IMR-90 (cell line): ENCODE data around the gene ASMTL. TPM values are rescaled to one million over a fixed set of nuclear protein-coding genes. Genes with fewer than 3 reads are reported as not detected.
A peak's percentile ranks its signal among the peaks of the same experiment; 100 is the strongest.

Source experiments
- ATAC-seq: fragments of 200-7000 bp; cut with Tn5 transposase; 2 replicates; pipeline ENCODE4 v1.9.1; 2020; ENCODE audit warnings: low read depth, mild to moderate bottlenecking, moderate library complexity
- BruUV-seq: library from RNA; stranded (reverse); fragments of 400-500 nt; replicated peaks from 2 replicates; lab custom pipeline; 2021; lab: Mats Ljungman, UMichigan
- CTCF ChIA-PET: fragments of 300-600 bp; formaldehyde crosslinking; extraction: SDS; loops from one replicate; lab custom pipeline; 2021; ENCODE audit warnings: antibody characterized with exemption; lab: Yijun Ruan, JAX
- POLR2A ChIA-PET: fragments of 300-600 bp; sonication (Branson Sonifier 250); formaldehyde crosslinking; loops from one replicate; lab custom pipeline; 2022; ENCODE audit warnings: antibody characterized with exemption; ENCODE audit not compliant: unreplicated experiment; lab: Charles Lee
- DNase-seq: peaks from one replicate; pipeline ENCODE4 v3.0.0; 2013
- H2AFZ ChIP-seq: replicated peaks from 2 replicates; pipeline ENCODE3; 2013; ENCODE audit warnings: low read length, mild to moderate bottlenecking; ENCODE audit not compliant: poor library complexity
- H2AK5ac ChIP-seq: 2 replicates; pipeline ENCODE4 v1.6.1; 2013; ENCODE audit warnings: low read depth, low read length, inconsistent platforms
- H2AK9ac ChIP-seq: replicated peaks from 2 replicates; pipeline ENCODE3; 2013; ENCODE audit warnings: mild to moderate bottlenecking, low read depth, low read length, moderate library complexity; ENCODE audit not compliant: poor library complexity
- H2BK120ac ChIP-seq: 2 replicates; pipeline ENCODE4 v1.6.1; 2013; ENCODE audit warnings: low read depth, low read length, inconsistent platforms
- H2BK15ac ChIP-seq: 3 replicates; pipeline ENCODE4 v1.6.1; 2013; ENCODE audit warnings: low read depth, low read length, inconsistent platforms
- H2BK20ac ChIP-seq: 2 replicates; pipeline ENCODE4 v1.6.1; 2013; ENCODE audit warnings: low read depth, mild to moderate bottlenecking, inconsistent platforms, low read length, moderate library complexity
- H2BK5ac ChIP-seq: 2 replicates; pipeline ENCODE4 v1.6.1; 2013; ENCODE audit warnings: mild to moderate bottlenecking, low read depth, low read length, inconsistent platforms; ENCODE audit not compliant: poor library complexity, severe bottlenecking
- H3K14ac ChIP-seq: replicated peaks from 2 replicates; pipeline ENCODE4 v1.6.1; 2013; ENCODE audit warnings: low read depth, low read length, inconsistent platforms
- H3K18ac ChIP-seq: 2 replicates; pipeline ENCODE4 v1.6.1; 2013; ENCODE audit warnings: low read depth, low read length, control low read depth
- H3K23ac ChIP-seq: 2 replicates; pipeline ENCODE4 v1.6.1; 2013; ENCODE audit warnings: low read depth, low read length, inconsistent platforms
- H3K27ac ChIP-seq: 2 replicates; pipeline ENCODE4 v1.5.1; 2013; ENCODE audit warnings: mild to moderate bottlenecking, control low read depth, low read length; ENCODE audit not compliant: insufficient read depth
- H3K27me3 ChIP-seq: 2 replicates; pipeline ENCODE4 v1.6.1; 2013; ENCODE audit warnings: low read length; ENCODE audit not compliant: control insufficient read depth, insufficient read depth
- H3K36me3 ChIP-seq: 2 replicates; pipeline ENCODE4 v1.6.1; 2013; ENCODE audit warnings: low read length, mixed read lengths; ENCODE audit not compliant: control insufficient read depth, insufficient read depth
- H3K4ac ChIP-seq: 2 replicates; pipeline ENCODE4 v1.6.1; 2013; ENCODE audit warnings: low read depth, low read length, inconsistent platforms
- H3K4me1 ChIP-seq: 2 replicates; pipeline ENCODE4 v1.6.1; 2013; ENCODE audit warnings: low read length, mixed read lengths; ENCODE audit not compliant: control insufficient read depth, insufficient read depth
- H3K4me2 ChIP-seq: 2 replicates; pipeline ENCODE4 v1.6.1; 2013; ENCODE audit warnings: low read depth, mild to moderate bottlenecking, control low read depth, low read length, moderate library complexity
- H3K4me3 ChIP-seq: 2 replicates; pipeline ENCODE4 v1.5.1; 2013; ENCODE audit warnings: low read depth, mild to moderate bottlenecking, control low read depth, low read length, moderate library complexity; ENCODE audit not compliant: insufficient read depth
- H3K56ac ChIP-seq: 2 replicates; pipeline ENCODE4 v1.6.1; 2013; ENCODE audit warnings: low read length, inconsistent platforms; ENCODE audit not compliant: insufficient read depth; ENCODE audit errors: extremely low read depth
- H3K79me1 ChIP-seq, 2 experiments: 2 replicates each; pipeline ENCODE4 v1.6.1; 2013; ENCODE audit warnings: low read length in 2 of 2, inconsistent platforms in 1 of 2, low read depth in 1 of 2
- H3K9ac ChIP-seq: 2 replicates; pipeline ENCODE4 v1.6.1; 2013; ENCODE audit warnings: low read depth, low read length, control low read depth
- H3K9me1 ChIP-seq: 2 replicates; pipeline ENCODE4 v1.6.1; 2013; ENCODE audit warnings: low read length, inconsistent platforms; ENCODE audit not compliant: insufficient read depth
- H3K9me3 ChIP-seq: 2 replicates; pipeline ENCODE4 v1.6.1; 2013; ENCODE audit warnings: low read length; ENCODE audit not compliant: control insufficient read depth, insufficient read depth
- H4K20me1 ChIP-seq: 2 replicates; pipeline ENCODE4 v1.6.1; 2013; ENCODE audit warnings: low read length, inconsistent platforms; ENCODE audit not compliant: insufficient read depth
- H4K5ac ChIP-seq: 2 replicates; pipeline ENCODE4 v1.6.1; 2013; ENCODE audit warnings: mild to moderate bottlenecking, low read depth, low read length, control low read depth
- H4K8ac ChIP-seq, 2 experiments: 2 replicates each; pipeline ENCODE4 v1.6.1; 2013; ENCODE audit warnings: low read depth in 2 of 2, low read length in 2 of 2, control low read depth in 1 of 2, inconsistent platforms in 1 of 2
- H4K91ac ChIP-seq: 2 replicates; pipeline ENCODE4 v1.6.1; 2013; ENCODE audit warnings: low read depth, low read length, inconsistent platforms; ENCODE audit not compliant: insufficient read depth
- CHD1 ChIP-seq: IDR thresholded peaks from 2 replicates; pipeline ENCODE4 v1.6.1; 2012; ENCODE audit warnings: low read depth, low read length, improper control_type of control experiment
- MAFK ChIP-seq: IDR thresholded peaks from 2 replicates; pipeline ENCODE4 v1.6.1; 2012; ENCODE audit warnings: low read depth, low read length, improper control_type of control experiment
- MAZ ChIP-seq: IDR thresholded peaks from 2 replicates; pipeline ENCODE4 v1.6.1; 2012; ENCODE audit warnings: low read depth, mild to moderate bottlenecking, low read length, improper control_type of control experiment, moderate library complexity, borderline replicate concordance
- MXI1 ChIP-seq: IDR thresholded peaks from 2 replicates; pipeline ENCODE4 v1.6.1; 2012; ENCODE audit warnings: low read depth, mild to moderate bottlenecking, low read length, moderate library complexity, borderline replicate concordance
- RFX5 ChIP-seq: IDR thresholded peaks from 2 replicates; pipeline ENCODE4 v1.8.0; 2012; ENCODE audit warnings: low read depth, mild to moderate bottlenecking, low read length, moderate library complexity
- SMC3 ChIP-seq: fragments of 150-350 bp; IDR thresholded peaks from 2 replicates; pipeline ENCODE4 v1.6.1; 2016; ENCODE audit warnings: low read depth, mild to moderate bottlenecking, antibody characterized with exemption, low read length, moderate library complexity
- WGBS, 2 experiments: methylation state at CpG; one replicate each; pipeline versions ENCODE4 v1.1.5 to v1.1.7; 2013; ENCODE audit warnings: missing lambda C conversion rate in 2 of 2; ENCODE audit not compliant: insufficient read length in 1 of 2; ENCODE audit errors: extremely low coverage in 2 of 2; 5-methylcytosine and 5-hydroxymethylcytosine counted together
- dilution Hi-C: fragments of 300-500 bp; cut with HindIII; formaldehyde crosslinking; loops from one replicate; pipeline ENCODE4 v1.14.3; 2018; ENCODE audit warnings: low sequenced_read_pairs; ENCODE audit not compliant: unreplicated experiment
- in situ Hi-C: fragments of 300-500 bp; cut with MboI; formaldehyde crosslinking; loops from 3 replicates; pipeline ENCODE4 v1.14.3; 2019; ENCODE audit warnings: low sequenced_read_pairs, inconsistent platforms, mixed read lengths
- intact Hi-C: fragments of 100-400 bp; cut with micrococcal nuclease; formaldehyde crosslinking; loops from 2 replicates; pipeline ENCODE4 v1.10.0; 2022
- polyA plus RNA-seq, 3 experiments: library from polyadenylated mRNA; depleted of rRNA; stranded (reverse); fragments of >200 nt; gene quantifications; 2 replicates each; pipeline ENCODE4 v1.2.3, GENCODE V29; 2012; ENCODE audit warnings: low replicate concordance in 1 of 3
- total RNA-seq: library from RNA; depleted of rRNA; stranded (reverse); fragments of >200 nt; gene quantifications from 2 replicates; pipeline ENCODE4 v1.2.3, GENCODE V29; 2012
- TF ChIP-seq, protein P1 (sequence below): fragments of 150-350 bp; IDR thresholded peaks from 2 replicates; pipeline ENCODE4 v1.6.1; 2017; ENCODE audit warnings: mild to moderate bottlenecking, antibody characterized with exemption, low read length, low read depth
- TF ChIP-seq, protein P2 (sequence below): fragments of 150-350 bp; IDR thresholded peaks from 2 replicates; pipeline ENCODE4 v1.6.1; 2016; ENCODE audit warnings: low read depth, mild to moderate bottlenecking, low read length, moderate library complexity, borderline replicate concordance

Gene ASMTL
- total and polyA plus RNA-seq, 2 of the 4 experiments (the other 2 are of a cell fraction): 13.4 to 33.4 TPM

DNA sequence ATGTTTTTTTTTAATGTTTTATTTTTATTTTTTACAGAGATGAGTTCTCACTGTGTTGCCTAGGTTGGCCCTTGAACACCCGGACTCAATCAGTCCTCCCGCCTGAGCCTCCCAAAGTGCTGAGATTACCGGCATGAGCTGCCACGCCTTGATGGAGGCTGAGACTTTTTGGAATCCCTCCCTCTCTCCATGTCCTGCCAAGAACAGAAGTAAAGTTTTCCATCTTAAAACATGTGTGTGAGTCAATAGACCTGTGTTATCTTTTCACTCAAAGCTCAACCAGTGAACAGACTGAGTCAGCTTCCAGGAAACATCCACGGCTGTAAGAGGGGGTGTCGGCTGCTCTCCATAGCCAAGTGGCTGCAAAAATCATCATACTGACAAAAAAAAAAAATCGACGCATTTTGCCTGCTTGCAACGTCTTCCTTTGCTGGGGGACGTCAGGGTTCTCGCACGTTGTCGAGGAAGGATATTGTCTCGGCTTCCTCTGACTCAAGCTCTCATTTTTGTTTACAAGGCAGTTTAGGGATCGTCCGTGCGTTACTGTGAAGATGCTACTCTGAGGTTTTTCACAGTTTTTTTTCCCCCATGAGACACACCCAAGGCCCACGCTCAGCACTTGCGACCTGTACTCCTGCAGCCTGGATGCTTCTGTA lies 10.0 kb upstream of the ASMTL start:
- Histone ChIP-seq H2AFZ (no peak overlapping the region), H2BK5ac (no peak overlapping the region), H4K91ac (no peak overlapping the region), H2AK9ac (peak overlapping the region; percentile 70), H2AK5ac (no peak overlapping the region), H2BK15ac (no peak overlapping the region), H3K79me1 (no peaks in the 10 kb centered on the region), H3K4me1 (no peaks in the 10 kb centered on the region), H3K23ac (no peak overlapping the region), H3K14ac (no peak overlapping the region), H4K20me1 (no peaks in the 10 kb centered on the region), H2BK20ac (no peak overlapping the region), H4K8ac (no peak overlapping the region), H3K36me3 (no peaks in the 10 kb centered on the region), H3K9me1 (no peaks in the 10 kb centered on the region), H4K5ac (no peak overlapping the region), H3K4me3 (no peak overlapping the region), H3K9me3 (no peaks in the 10 kb centered on the region), H3K4me2 (no peak overlapping the region), H3K9ac (no peak overlapping the region), H3K27me3 (peaks cover 7% of the 10 kb centered on the region; the same call in 1 of the 2 replicates), H3K27ac (no peak overlapping the region), H3K56ac (no peak overlapping the region), H3K4ac (no peak overlapping the region), H3K18ac (no peak overlapping the region), H2BK120ac (no peak overlapping the region)
- peak; percentile 64 for DNase-seq
- WGBS, 2 experiments: 55% methylated on average over 7 of the region's 19 CpGs; no CpG with 5 or more reads in 1 of the 2 experiments
- CTCF ChIA-PET: no interaction called here
- intact Hi-C loops (no loop called here), dilution Hi-C loops (no loop called here), in situ Hi-C loops (loop anchor here (25.0 kb wide), 2 partner anchors 125 to 1350 kb away; partner anchors contain the start of gene AKAP17A)
- no TSS peak for BruUV-seq
- peak; percentile 56; the same call in 1 of the 2 replicates for ATAC-seq
- TF ChIP-seq MAFK (no peak), RFX5 (no peak), SMC3 (no peak), CHD1 (no peak), MAZ (no peak), MXI1 (no peak)
- TF ChIP-seq, protein P1, sequence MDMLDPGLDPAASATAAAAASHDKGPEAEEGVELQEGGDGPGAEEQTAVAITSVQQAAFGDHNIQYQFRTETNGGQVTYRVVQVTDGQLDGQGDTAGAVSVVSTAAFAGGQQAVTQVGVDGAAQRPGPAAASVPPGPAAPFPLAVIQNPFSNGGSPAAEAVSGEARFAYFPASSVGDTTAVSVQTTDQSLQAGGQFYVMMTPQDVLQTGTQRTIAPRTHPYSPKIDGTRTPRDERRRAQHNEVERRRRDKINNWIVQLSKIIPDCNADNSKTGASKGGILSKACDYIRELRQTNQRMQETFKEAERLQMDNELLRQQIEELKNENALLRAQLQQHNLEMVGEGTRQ: no peak
- TF ChIP-seq, protein P2, sequence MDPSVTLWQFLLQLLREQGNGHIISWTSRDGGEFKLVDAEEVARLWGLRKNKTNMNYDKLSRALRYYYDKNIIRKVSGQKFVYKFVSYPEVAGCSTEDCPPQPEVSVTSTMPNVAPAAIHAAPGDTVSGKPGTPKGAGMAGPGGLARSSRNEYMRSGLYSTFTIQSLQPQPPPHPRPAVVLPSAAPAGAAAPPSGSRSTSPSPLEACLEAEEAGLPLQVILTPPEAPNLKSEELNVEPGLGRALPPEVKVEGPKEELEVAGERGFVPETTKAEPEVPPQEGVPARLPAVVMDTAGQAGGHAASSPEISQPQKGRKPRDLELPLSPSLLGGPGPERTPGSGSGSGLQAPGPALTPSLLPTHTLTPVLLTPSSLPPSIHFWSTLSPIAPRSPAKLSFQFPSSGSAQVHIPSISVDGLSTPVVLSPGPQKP: no peak
- POLR2A ChIA-PET: no interaction called here
